C4-2B (cell line): ENCODE measurements around the gene AFMID.

Experiments used
- ZFX ChIP-seq: fragments of 450-650 bp; IDR thresholded peaks from 2 replicates; pipeline ENCODE4 v1.6.1; 2017
- TF ChIP-seq, protein P1 (sequence below): fragments of 450-650 bp; conservative IDR thresholded peaks from 2 replicates; pipeline ENCODE4 v1.5.1; 2017; ENCODE audit warnings: mild to moderate bottlenecking

- TF ChIP-seq, protein P1, sequence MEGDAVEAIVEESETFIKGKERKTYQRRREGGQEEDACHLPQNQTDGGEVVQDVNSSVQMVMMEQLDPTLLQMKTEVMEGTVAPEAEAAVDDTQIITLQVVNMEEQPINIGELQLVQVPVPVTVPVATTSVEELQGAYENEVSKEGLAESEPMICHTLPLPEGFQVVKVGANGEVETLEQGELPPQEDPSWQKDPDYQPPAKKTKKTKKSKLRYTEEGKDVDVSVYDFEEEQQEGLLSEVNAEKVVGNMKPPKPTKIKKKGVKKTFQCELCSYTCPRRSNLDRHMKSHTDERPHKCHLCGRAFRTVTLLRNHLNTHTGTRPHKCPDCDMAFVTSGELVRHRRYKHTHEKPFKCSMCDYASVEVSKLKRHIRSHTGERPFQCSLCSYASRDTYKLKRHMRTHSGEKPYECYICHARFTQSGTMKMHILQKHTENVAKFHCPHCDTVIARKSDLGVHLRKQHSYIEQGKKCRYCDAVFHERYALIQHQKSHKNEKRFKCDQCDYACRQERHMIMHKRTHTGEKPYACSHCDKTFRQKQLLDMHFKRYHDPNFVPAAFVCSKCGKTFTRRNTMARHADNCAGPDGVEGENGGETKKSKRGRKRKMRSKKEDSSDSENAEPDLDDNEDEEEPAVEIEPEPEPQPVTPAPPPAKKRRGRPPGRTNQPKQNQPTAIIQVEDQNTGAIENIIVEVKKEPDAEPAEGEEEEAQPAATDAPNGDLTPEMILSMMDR: no peak
- TF ChIP-seq ZFX: peak; percentile 73
Measured at GRCh38 chr17:78168903-78169793, 18.0 kb upstream of the AFMID start.
